IMR-90 (cell line): ENCODE data around the gene LRRC8E. TPM values are rescaled to one million over a fixed set of nuclear protein-coding genes. Genes with fewer than 3 reads are reported as not detected.
"Not testable (repeated sequence)": the region's sequence is repeated elsewhere in the genome, so short reads cannot be mapped to it uniquely, and the experiment has no call there.

Source experiments
- ATAC-seq: fragments of 200-7000 bp; cut with Tn5 transposase; 2 replicates; pipeline ENCODE4 v1.9.1; 2020; ENCODE audit warnings: low read depth, mild to moderate bottlenecking, moderate library complexity
- BruUV-seq: library from RNA; stranded (reverse); fragments of 400-500 nt; replicated peaks from 2 replicates; lab custom pipeline; 2021; lab: Mats Ljungman, UMichigan
- CTCF ChIA-PET: fragments of 300-600 bp; formaldehyde crosslinking; extraction: SDS; loops from one replicate; lab custom pipeline; 2021; ENCODE audit warnings: antibody characterized with exemption; lab: Yijun Ruan, JAX
- POLR2A ChIA-PET: fragments of 300-600 bp; sonication (Branson Sonifier 250); formaldehyde crosslinking; loops from one replicate; lab custom pipeline; 2022; ENCODE audit warnings: antibody characterized with exemption; ENCODE audit not compliant: unreplicated experiment; lab: Charles Lee
- DNase-seq: peaks from one replicate; pipeline ENCODE4 v3.0.0; 2013
- H2AFZ ChIP-seq: replicated peaks from 2 replicates; pipeline ENCODE3; 2013; ENCODE audit warnings: low read length, mild to moderate bottlenecking; ENCODE audit not compliant: poor library complexity
- H2AK5ac ChIP-seq: 2 replicates; pipeline ENCODE4 v1.6.1; 2013; ENCODE audit warnings: low read depth, low read length, inconsistent platforms
- H2AK9ac ChIP-seq: replicated peaks from 2 replicates; pipeline ENCODE3; 2013; ENCODE audit warnings: mild to moderate bottlenecking, low read depth, low read length, moderate library complexity; ENCODE audit not compliant: poor library complexity
- H2BK120ac ChIP-seq: 2 replicates; pipeline ENCODE4 v1.6.1; 2013; ENCODE audit warnings: low read depth, low read length, inconsistent platforms
- H2BK15ac ChIP-seq: 3 replicates; pipeline ENCODE4 v1.6.1; 2013; ENCODE audit warnings: low read depth, low read length, inconsistent platforms
- H2BK20ac ChIP-seq: 2 replicates; pipeline ENCODE4 v1.6.1; 2013; ENCODE audit warnings: low read depth, mild to moderate bottlenecking, inconsistent platforms, low read length, moderate library complexity
- H2BK5ac ChIP-seq: 2 replicates; pipeline ENCODE4 v1.6.1; 2013; ENCODE audit warnings: mild to moderate bottlenecking, low read depth, low read length, inconsistent platforms; ENCODE audit not compliant: poor library complexity, severe bottlenecking
- H3K14ac ChIP-seq: replicated peaks from 2 replicates; pipeline ENCODE4 v1.6.1; 2013; ENCODE audit warnings: low read depth, low read length, inconsistent platforms
- H3K18ac ChIP-seq: 2 replicates; pipeline ENCODE4 v1.6.1; 2013; ENCODE audit warnings: low read depth, low read length, control low read depth
- H3K23ac ChIP-seq: 2 replicates; pipeline ENCODE4 v1.6.1; 2013; ENCODE audit warnings: low read depth, low read length, inconsistent platforms
- H3K27ac ChIP-seq: 2 replicates; pipeline ENCODE4 v1.5.1; 2013; ENCODE audit warnings: mild to moderate bottlenecking, control low read depth, low read length; ENCODE audit not compliant: insufficient read depth
- H3K27me3 ChIP-seq: 2 replicates; pipeline ENCODE4 v1.6.1; 2013; ENCODE audit warnings: low read length; ENCODE audit not compliant: control insufficient read depth, insufficient read depth
- H3K36me3 ChIP-seq: 2 replicates; pipeline ENCODE4 v1.6.1; 2013; ENCODE audit warnings: low read length, mixed read lengths; ENCODE audit not compliant: control insufficient read depth, insufficient read depth
- H3K4ac ChIP-seq: 2 replicates; pipeline ENCODE4 v1.6.1; 2013; ENCODE audit warnings: low read depth, low read length, inconsistent platforms
- H3K4me1 ChIP-seq: 2 replicates; pipeline ENCODE4 v1.6.1; 2013; ENCODE audit warnings: low read length, mixed read lengths; ENCODE audit not compliant: control insufficient read depth, insufficient read depth
- H3K4me2 ChIP-seq: 2 replicates; pipeline ENCODE4 v1.6.1; 2013; ENCODE audit warnings: low read depth, mild to moderate bottlenecking, control low read depth, low read length, moderate library complexity
- H3K4me3 ChIP-seq: 2 replicates; pipeline ENCODE4 v1.5.1; 2013; ENCODE audit warnings: low read depth, mild to moderate bottlenecking, control low read depth, low read length, moderate library complexity; ENCODE audit not compliant: insufficient read depth
- H3K56ac ChIP-seq: 2 replicates; pipeline ENCODE4 v1.6.1; 2013; ENCODE audit warnings: low read length, inconsistent platforms; ENCODE audit not compliant: insufficient read depth; ENCODE audit errors: extremely low read depth
- H3K79me1 ChIP-seq, 2 experiments: 2 replicates each; pipeline ENCODE4 v1.6.1; 2013; ENCODE audit warnings: low read length in 2 of 2, inconsistent platforms in 1 of 2, low read depth in 1 of 2
- H3K9ac ChIP-seq: 2 replicates; pipeline ENCODE4 v1.6.1; 2013; ENCODE audit warnings: low read depth, low read length, control low read depth
- H3K9me1 ChIP-seq: 2 replicates; pipeline ENCODE4 v1.6.1; 2013; ENCODE audit warnings: low read length, inconsistent platforms; ENCODE audit not compliant: insufficient read depth
- H3K9me3 ChIP-seq: 2 replicates; pipeline ENCODE4 v1.6.1; 2013; ENCODE audit warnings: low read length; ENCODE audit not compliant: control insufficient read depth, insufficient read depth
- H4K20me1 ChIP-seq: 2 replicates; pipeline ENCODE4 v1.6.1; 2013; ENCODE audit warnings: low read length, inconsistent platforms; ENCODE audit not compliant: insufficient read depth
- H4K5ac ChIP-seq: 2 replicates; pipeline ENCODE4 v1.6.1; 2013; ENCODE audit warnings: mild to moderate bottlenecking, low read depth, low read length, control low read depth
- H4K8ac ChIP-seq, 2 experiments: 2 replicates each; pipeline ENCODE4 v1.6.1; 2013; ENCODE audit warnings: low read depth in 2 of 2, low read length in 2 of 2, control low read depth in 1 of 2, inconsistent platforms in 1 of 2
- H4K91ac ChIP-seq: 2 replicates; pipeline ENCODE4 v1.6.1; 2013; ENCODE audit warnings: low read depth, low read length, inconsistent platforms; ENCODE audit not compliant: insufficient read depth
- WGBS, 2 experiments: methylation state at CpG; one replicate each; pipeline versions ENCODE4 v1.1.5 to v1.1.7; 2013; ENCODE audit warnings: missing lambda C conversion rate in 2 of 2; ENCODE audit not compliant: insufficient read length in 1 of 2; ENCODE audit errors: extremely low coverage in 2 of 2; 5-methylcytosine and 5-hydroxymethylcytosine counted together
- dilution Hi-C: fragments of 300-500 bp; cut with HindIII; formaldehyde crosslinking; loops from one replicate; pipeline ENCODE4 v1.14.3; 2018; ENCODE audit warnings: low sequenced_read_pairs; ENCODE audit not compliant: unreplicated experiment
- in situ Hi-C: fragments of 300-500 bp; cut with MboI; formaldehyde crosslinking; loops from 3 replicates; pipeline ENCODE4 v1.14.3; 2019; ENCODE audit warnings: low sequenced_read_pairs, inconsistent platforms, mixed read lengths
- intact Hi-C: fragments of 100-400 bp; cut with micrococcal nuclease; formaldehyde crosslinking; loops from 2 replicates; pipeline ENCODE4 v1.10.0; 2022
- polyA plus RNA-seq, 3 experiments: library from polyadenylated mRNA; depleted of rRNA; stranded (reverse); fragments of >200 nt; gene quantifications; 2 replicates each; pipeline ENCODE4 v1.2.3, GENCODE V29; 2012; ENCODE audit warnings: low replicate concordance in 1 of 3
- total RNA-seq: library from RNA; depleted of rRNA; stranded (reverse); fragments of >200 nt; gene quantifications from 2 replicates; pipeline ENCODE4 v1.2.3, GENCODE V29; 2012

Gene LRRC8E
- total and polyA plus RNA-seq, 2 of the 4 experiments (the other 2 are of a cell fraction) = 6.4 to 7.2 TPM

GRCh38 chr19:7918062-7918614, 29.8 kb downstream of the LRRC8E start:
- H4K91ac ChIP-seq, ATAC-seq, H3K4me3 ChIP-seq, H4K5ac ChIP-seq, H2BK15ac ChIP-seq, H3K36me3 ChIP-seq, BruUV-seq, H3K27ac ChIP-seq, H3K18ac ChIP-seq, H2AK5ac ChIP-seq, H2BK5ac ChIP-seq, dilution Hi-C loops, in situ Hi-C loops, H3K14ac ChIP-seq, DNase-seq, H3K9ac ChIP-seq, intact Hi-C loops, H2BK120ac ChIP-seq, H3K9me3 ChIP-seq, H3K56ac ChIP-seq, H3K9me1 ChIP-seq, H2BK20ac ChIP-seq, H3K23ac ChIP-seq: not testable (repeated sequence)
- POLR2A ChIA-PET = interaction anchor here (0.5 kb wide), 1 partner anchor 248 kb away, joined by 4 read pairs; no protein-coding TSS in a partner anchor
- Histone ChIP-seq H2AFZ (peak overlapping the region; percentile 90), H4K20me1 (peaks cover 11% of the 10 kb centered on the region), H3K4ac (0 out of 2 replicates have a peak overlapping the region, but pooled peaks have one; percentile 75), H3K4me1 (peaks cover 21% of the 10 kb centered on the region), H4K8ac (peak overlapping the region in 1 of 2 experiments; percentile 26; a peak in 1 of 4 replicates), H3K79me1 (peaks cover 0 to 19% of the 10 kb centered on the region in 2 experiments; a peak in 2 of 4 replicates), H2AK9ac (peak overlapping the region; percentile 72), H3K4me2 (peak overlapping the region; percentile 44; the same call in 1 of the 2 replicates), H3K27me3 (peaks cover 11% of the 10 kb centered on the region)
- WGBS, 2 experiments = 87% methylated on average over 3 of the region's 29 CpGs; no CpG with 5 or more reads in 1 of the 2 experiments
- CTCF ChIA-PET = interaction anchor here (2.4 kb wide), 1 partner anchor 11 kb away, joined by 10 read pairs; no protein-coding TSS in a partner anchor
